Left hindlimb (tissue), 1 donor: Measurements from ENCODE around the gene MGAT2.
"Not testable (repeated sequence)": the region's sequence is repeated elsewhere in the genome, so short reads cannot be mapped to it uniquely, and the experiment has no call there.

Source experiments
- DNase-seq: peaks from one replicate; pipeline ENCODE4 v3.0.0-alpha.2; 2018

MGAT2 gene

GRCh38 chr14:49612671-49613070 lies 7.9 kb upstream of the MGAT2 start:
- DNase-seq: no peak

GRCh38 chr14:49614196-49614595 lies 6.4 kb upstream of the MGAT2 start:
- no peak for DNase-seq

DNA sequence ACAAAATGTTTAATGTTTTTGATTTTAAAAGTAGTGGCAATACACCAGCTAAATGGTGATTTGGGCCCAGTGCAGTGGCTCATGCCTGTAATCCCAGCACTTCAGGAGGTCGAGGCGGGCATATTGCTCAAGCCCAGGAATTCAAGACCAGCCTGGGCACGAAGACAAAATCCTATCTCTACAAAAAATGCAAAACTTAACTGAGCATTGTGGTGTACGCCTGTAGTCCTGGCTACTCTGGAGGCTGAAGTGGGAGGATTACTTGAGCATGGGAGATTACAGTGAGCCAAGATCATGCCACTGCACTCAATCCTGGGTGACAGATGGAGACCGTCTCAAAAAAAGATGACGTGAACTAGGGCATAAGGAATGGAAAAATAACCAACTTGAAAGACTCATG lies 4.8 kb upstream of the MGAT2 start:
- no peak for DNase-seq

DNA sequence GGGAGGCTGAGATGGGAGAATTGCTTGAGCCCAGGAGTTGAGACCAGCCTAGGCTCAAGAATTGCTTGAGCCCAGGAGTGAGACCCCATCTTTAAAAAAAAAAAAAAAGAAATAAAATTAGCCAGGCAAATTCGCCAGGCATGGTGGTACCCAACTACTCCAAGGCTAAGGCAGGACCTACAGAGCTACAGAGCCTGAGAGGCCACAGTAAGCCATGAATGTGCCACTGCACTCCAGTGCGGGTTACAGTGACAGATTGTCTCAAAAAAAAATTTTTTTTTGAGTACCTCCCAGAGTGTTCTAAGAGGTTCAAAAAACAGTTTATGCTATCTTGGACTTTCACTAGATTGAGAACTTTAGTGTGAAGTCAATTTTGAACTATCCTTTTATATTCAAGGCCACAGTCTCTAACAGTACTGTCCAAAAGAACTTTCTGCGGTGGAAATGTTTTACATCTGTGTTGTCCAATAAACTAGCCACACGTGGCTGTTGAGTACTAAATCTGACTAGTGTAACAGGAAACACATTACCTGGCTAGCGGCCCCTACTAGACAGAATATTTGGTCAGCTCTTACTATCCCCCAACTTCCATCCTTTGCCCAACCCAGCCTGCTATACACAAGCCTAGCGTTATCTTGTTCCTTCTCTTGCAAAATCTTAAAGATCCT lies 2.6 kb upstream of the MGAT2 start:
- no peak for DNase-seq

DNA sequence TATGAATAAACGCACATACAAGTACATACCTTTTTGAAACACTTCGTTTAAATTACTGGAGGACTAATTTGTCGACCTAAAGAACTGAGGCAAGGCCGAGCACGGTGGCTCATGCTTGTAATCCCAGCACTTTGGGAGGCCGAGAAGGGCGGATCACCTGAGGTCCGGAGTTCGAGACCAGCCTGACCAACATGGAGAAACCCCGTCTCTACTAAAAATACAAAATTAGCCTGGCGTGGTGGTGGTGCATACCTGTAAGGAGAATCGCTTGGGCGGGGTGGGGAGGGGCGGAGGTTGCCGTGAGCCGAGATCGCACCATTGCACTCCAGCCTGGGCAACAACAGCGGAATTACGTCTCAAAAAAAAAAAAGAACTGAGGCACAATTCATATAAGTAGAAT lies 1.3 kb upstream of the MGAT2 start:
- DNase-seq: not testable (repeated sequence)

DNA sequence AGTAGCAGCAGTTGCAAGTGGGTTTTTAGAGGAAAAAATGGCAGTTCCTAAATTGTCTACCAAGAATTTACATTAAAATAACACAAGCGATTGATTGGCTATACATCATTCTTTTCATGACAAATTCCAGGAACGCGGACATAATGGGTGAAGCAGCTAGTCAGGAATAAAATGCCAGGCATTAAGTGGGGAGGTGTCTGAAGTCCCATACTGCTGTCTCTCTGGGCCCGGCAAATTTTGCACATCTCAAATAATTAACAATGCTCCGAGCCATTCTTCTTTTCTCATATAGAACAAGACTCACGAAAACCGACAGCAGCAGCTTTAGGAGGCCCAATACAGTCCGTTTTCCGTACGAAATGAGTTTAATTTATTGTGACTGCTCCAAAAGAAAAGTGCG lies 869 bp upstream of the MGAT2 start:
- DNase-seq: no peak

DNA sequence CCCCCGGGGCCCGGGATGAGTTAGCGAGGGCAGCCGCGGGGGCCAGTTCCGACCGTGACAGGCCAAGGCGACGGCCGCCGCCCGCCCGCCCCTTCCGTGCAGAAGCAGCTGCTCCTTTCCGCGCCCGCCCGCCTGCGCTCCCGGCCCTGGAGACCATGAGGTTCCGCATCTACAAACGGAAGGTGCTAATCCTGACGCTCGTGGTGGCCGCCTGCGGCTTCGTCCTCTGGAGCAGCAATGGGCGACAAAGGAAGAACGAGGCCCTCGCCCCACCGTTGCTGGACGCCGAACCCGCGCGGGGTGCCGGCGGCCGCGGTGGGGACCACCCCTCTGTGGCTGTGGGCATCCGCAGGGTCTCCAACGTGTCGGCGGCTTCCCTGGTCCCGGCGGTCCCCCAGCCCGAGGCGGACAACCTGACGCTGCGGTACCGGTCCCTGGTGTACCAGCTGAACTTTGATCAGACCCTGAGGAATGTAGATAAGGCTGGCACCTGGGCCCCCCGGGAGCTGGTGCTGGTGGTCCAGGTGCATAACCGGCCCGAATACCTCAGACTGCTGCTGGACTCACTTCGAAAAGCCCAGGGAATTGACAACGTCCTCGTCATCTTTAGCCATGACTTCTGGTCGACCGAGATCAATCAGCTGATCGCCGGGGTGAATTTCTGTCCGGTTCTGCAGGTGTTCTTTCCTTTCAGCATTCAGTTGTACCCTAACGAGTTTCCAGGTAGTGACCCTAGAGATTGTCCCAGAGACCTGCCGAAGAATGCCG lies 699 bp downstream of the MGAT2 start:
- DNase-seq: peak; percentile 77

DNA sequence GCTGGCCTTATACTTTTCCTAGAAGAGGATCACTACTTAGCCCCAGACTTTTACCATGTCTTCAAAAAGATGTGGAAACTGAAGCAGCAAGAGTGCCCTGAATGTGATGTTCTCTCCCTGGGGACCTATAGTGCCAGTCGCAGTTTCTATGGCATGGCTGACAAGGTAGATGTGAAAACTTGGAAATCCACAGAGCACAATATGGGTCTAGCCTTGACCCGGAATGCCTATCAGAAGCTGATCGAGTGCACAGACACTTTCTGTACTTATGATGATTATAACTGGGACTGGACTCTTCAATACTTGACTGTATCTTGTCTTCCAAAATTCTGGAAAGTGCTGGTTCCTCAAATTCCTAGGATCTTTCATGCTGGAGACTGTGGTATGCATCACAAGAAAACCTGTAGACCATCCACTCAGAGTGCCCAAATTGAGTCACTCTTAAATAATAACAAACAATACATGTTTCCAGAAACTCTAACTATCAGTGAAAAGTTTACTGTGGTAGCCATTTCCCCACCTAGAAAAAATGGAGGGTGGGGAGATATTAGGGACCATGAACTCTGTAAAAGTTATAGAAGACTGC lies 1.5 kb downstream of the MGAT2 start:
- no peak for DNase-seq

GRCh38 chr14:49623387-49623786 lies 2.8 kb downstream of the MGAT2 start:
- DNase-seq: no peak

GRCh38 chr14:49623941-49624839 lies 3.6 kb downstream of the MGAT2 start:
- no peak for DNase-seq

DNA sequence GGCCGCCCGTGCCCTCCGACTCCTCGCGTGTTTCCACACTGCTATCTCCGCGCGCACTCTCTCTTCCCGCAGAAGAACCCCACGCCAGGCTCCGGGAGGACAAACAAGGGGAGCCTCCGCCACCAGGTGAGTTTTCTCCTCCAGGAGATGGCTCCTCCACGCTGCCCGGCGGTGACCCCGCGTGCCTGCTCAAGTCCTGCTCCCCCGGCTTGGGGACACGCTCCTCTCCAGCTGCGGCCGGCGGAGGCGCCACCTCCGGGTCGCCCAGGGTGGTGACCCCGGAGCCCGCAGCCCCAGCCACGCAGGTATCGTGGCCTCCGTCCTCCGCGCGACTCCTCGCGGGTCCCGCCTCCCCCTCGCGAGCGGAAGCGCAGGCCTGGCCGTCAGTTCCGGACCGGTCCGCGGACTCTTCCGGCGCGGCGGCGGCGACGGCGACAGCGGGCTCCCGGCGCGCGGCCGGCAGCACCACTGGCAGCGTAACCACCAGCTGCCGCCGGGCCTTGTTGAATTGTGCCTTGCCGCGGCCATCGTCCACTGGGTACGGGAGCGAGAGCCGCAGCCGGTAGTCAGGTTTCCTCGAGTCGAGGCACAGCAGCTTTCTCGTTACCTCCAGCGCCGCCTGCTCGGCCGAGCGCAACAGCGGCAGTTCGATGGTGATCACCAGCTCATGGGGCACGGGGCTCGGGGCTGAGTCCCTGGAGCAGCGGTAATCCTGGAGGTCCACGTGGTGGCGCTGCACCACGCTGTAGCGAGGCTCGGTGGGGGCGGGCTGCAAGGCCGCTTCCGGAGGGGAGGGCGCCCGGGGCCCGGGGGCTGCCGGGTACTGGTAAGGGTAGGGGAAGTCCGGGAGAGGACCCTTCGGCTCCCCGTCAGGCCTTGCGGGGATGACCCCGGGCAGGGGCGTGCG lies 13.3 kb downstream of the MGAT2 start:
- DNase-seq: peak; percentile 98

DNA sequence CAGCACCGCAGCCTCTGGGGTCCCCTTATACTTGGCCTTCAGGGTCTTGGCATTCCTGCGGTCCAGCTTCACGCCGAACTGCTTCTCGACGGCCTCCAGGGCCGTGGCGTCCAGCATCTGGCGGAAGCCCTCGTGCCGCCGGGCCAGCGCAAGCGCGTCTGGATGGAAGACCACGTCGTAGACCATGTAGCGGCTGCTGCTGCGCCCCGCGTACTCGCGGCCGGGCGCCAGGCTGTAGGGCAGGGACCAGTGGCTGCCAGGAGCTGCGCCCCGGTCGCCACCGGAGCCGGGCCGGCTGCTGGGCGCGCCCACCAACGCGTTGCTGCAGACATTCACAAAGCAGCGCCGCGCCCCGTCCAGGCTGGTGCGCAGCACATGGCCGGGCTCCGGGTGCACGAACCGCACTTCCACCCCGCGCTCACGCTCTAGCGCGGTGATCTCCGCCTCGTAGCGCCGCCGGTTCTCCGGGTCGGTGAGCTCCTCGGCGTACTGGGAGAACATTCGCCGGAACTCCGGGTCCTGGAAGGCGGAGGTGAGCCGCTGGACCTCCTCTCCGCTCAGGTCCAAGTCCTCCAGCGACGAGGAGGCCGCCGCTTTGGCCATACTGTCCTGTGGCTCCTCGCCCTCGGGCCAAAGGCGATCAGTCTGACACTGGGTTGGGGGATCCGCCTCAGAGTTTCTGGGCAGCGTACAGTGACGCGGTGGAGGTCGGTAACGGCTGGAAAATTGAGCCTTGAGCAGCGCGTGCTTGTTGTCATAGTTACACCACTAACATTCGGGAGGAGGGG lies 14.1 kb downstream of the MGAT2 start, which contains the start of gene DNAAF2:
TSS of gene DNAAF2 (minus strand) at position 698 of the 788 bp plus-strand sequence. CDS start at position 603, 95 bp downstream.
- DNase-seq: peak; percentile 82

GRCh38 chr14:49636866-49637265 lies 16.3 kb downstream of the MGAT2 start:
- DNase-seq: no peak

DNA sequence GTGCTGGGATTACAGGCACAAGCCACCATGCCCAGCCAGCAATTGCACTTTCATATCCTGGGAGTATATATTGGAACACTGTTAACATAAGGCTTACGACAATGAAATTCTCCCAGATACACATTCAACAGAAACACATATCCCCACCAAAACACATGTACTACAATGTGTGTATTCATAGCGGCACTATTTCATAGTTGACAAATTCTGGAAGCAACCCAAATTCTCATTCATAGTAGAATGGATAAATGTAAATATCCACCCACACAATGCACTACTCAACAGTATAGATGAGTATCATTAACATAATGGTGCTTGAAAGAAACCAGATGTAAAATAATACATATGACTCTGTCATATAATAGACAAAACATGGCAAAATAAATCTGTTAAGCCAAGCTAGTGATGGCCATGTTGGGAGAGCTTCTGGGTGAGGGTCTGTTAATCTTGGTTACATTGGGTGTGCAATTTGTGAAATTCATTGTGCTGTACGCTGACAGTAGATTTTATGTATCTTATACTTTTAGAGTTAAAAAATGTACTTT lies 17.0 kb downstream of the MGAT2 start:
- no peak for DNase-seq

GRCh38 chr14:49640540-49641417 lies 20.2 kb downstream of the MGAT2 start:
- no peak for DNase-seq

DNA sequence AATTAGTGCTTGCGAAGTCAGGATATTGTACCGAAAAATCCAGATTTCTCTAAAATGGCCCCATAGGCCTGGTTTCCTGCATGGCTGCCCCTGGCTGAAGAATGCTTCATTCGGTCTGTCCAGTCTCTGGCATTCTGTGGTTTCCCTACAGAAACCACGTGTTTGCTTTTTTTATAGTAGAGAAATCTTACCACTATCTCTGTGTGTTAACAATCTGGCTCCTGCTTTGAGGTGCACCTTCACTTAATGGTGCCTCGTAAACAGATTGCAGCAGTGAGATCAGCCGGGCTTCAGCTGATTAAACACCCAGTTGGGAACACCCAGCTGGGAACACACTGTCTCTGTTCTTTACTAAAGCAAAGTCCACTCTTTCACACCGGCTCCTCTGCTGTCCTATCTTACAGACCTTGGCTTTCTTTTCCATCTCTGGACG lies 21.1 kb downstream of the MGAT2 start:
- no peak for DNase-seq

DNA sequence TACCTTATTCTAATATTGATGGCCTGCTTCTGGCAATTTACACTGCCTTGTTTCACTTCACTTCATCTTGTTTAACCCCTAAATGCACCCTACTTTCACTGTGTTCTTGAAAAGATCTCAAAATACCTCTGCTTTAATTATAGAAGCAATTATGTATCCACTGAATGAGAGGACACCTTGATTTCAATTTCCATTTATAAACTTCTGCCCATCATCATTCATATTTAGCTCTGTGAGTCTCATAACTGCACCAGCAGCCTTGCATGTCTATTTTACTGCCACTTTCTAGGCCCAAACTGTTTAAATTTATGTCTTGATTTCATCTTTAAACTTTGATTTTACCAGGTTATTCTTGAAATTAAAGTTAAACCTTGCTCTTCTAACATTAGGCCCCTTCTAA lies 21.6 kb downstream of the MGAT2 start:
- DNase-seq: no peak

GRCh38 chr14:49653508-49653907 lies 32.9 kb downstream of the MGAT2 start:
- DNase-seq: no peak

DNA sequence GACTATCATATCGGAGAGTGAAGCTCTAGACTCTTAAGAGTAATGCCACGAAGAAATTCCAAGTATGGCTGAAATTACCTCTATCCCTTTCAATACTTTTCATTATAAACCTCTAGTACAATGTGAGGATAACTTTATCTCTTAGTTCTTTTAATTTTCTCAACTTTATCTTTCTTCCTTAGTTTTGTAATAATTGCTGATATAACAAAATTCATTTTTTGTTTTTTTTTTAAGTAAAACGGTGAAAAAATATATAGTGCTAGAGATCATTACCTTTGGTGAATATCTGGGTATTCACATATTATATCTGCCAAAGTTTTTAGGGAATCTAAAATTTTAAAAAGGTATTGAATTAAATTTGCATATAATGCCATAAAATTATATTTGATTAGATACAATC lies 33.9 kb downstream of the MGAT2 start:
- DNase-seq: no peak

DNA sequence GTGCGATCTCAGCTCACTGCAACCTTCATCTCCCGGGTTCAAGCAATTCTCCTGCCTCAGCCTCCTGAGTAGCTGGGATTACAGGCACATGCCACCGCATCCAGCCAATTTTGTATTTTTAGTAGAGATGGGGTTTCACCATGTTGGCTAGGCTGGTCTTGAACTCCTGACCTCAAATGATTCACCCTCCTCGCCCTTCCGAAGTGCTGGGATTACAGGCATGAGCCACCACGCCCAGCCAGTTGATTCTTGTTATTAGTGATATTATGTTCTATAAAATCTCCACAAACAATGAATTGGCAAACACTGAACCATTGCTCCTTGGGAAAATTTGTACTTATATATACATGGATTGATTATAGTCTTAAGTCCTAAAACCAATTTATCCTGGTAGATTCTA lies 36.9 kb downstream of the MGAT2 start:
- not testable (repeated sequence) for DNase-seq
